ENCODE results near the gene CDHR2.

CDHR2 gene

GRCh38 chr5:176630681-176631222 is 81.6 kb downstream of the CDHR2 start:
- no peaks in the 10 kb centered on the region for H3K36me3 ChIP-seq
- no peak overlapping the region for H3K4me3 ChIP-seq (ENCODE audit: low read depth in 1 of 2, low read length in 1 of 2)
- no peak overlapping the region for H3K27ac ChIP-seq
- H3K4me1 ChIP-seq (ENCODE audit: control insufficient read depth in 1 of 2, insufficient read depth in 1 of 2, low read depth in 1 of 2, low read length in 1 of 2): no peaks in the 10 kb centered on the region
- peaks cover 100% of the 10 kb centered on the region for H3K27me3 ChIP-seq
- H3K9me3 ChIP-seq: no peaks in the 10 kb centered on the region
- TF ChIP-seq, protein P1, sequence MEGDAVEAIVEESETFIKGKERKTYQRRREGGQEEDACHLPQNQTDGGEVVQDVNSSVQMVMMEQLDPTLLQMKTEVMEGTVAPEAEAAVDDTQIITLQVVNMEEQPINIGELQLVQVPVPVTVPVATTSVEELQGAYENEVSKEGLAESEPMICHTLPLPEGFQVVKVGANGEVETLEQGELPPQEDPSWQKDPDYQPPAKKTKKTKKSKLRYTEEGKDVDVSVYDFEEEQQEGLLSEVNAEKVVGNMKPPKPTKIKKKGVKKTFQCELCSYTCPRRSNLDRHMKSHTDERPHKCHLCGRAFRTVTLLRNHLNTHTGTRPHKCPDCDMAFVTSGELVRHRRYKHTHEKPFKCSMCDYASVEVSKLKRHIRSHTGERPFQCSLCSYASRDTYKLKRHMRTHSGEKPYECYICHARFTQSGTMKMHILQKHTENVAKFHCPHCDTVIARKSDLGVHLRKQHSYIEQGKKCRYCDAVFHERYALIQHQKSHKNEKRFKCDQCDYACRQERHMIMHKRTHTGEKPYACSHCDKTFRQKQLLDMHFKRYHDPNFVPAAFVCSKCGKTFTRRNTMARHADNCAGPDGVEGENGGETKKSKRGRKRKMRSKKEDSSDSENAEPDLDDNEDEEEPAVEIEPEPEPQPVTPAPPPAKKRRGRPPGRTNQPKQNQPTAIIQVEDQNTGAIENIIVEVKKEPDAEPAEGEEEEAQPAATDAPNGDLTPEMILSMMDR (IDR thresholded peaks at IDR 0.05): no peak

DNA sequence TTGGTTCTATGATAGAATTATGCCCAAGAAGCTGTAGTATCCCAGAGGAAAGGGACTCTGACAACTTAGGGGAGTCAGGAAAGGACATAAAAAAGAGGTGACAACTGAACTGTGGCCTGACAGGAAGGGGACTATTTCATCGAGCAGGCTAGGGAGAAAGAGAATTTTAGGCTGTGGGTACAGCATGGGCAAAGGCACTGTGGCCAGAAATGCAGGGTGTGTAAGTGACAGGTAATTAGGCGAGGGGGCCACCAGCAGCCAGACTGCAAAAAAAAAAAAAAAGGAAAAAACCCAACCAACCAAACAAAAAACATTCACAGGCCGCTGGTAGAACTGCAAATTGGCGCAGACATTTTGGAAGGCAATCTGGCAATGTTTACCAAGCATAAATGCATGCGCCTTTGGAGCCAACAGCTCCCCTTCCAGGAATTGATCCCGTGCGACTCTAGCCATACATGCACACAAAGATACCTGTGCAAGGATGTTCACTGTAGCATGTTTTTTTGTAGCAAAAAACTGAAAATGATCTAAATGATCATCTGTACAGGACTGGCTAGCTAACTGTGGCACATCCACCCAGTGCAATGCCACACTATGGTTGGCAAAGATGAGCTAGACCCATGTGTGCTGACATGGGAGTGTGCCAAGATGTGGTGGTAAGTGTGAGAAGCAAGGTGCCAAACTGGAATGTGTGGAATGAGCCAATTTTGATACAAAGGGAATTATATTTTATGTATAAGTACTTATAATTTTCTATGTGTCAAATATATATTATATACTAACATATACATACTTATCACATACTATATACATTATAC is 82.5 kb downstream of the CDHR2 start:
- H3K4me3 ChIP-seq (ENCODE audit: low read depth in 1 of 2, low read length in 1 of 2): no peak overlapping the region
- no peaks in the 10 kb centered on the region for H3K4me1 ChIP-seq (ENCODE audit: control insufficient read depth in 1 of 2, insufficient read depth in 1 of 2, low read depth in 1 of 2, low read length in 1 of 2)
- peaks cover 100% of the 10 kb centered on the region for H3K27me3 ChIP-seq
- TF ChIP-seq, protein P1 (IDR thresholded peaks at IDR 0.05): no peak
- no peak overlapping the region for H3K27ac ChIP-seq
- no peaks in the 10 kb centered on the region for H3K36me3 ChIP-seq
- no peaks in the 10 kb centered on the region for H3K9me3 ChIP-seq

- TF ChIP-seq, protein P1 (IDR thresholded peaks at IDR 0.05): no peak
- peaks cover 100% of the 10 kb centered on the region for H3K27me3 ChIP-seq
- no peaks in the 10 kb centered on the region for H3K4me1 ChIP-seq (ENCODE audit: control insufficient read depth in 1 of 2, insufficient read depth in 1 of 2, low read depth in 1 of 2, low read length in 1 of 2)
- no peak overlapping the region for H3K27ac ChIP-seq
- H3K36me3 ChIP-seq: no peaks in the 10 kb centered on the region
- H3K4me3 ChIP-seq (ENCODE audit: low read depth in 1 of 2, low read length in 1 of 2): no peak overlapping the region
- H3K9me3 ChIP-seq: no peaks in the 10 kb centered on the region
Observed at GRCh38 chr5:176632745-176633144, 83.6 kb downstream of the CDHR2 start.

DNA sequence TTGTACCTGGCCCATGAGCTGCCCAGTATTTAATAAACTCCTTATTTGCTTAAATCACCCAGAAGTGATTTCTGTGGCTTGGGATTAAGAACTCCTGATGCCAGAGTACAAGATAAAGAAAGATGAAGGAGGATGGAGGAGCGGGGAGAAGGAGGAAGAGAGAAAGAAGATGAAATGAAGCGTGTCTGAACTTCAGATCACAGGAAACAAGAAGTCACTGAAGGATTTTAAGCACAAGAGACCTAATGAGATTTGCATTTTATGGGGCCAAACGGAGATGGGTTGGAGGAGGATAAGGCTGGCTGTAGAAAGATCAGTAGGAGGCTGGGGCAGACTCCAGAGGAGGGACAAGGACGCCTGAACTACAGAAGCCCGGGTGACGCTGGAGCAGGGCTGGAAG is 84.5 kb downstream of the CDHR2 start:
- no peaks in the 10 kb centered on the region for H3K36me3 ChIP-seq
- TF ChIP-seq, protein P1 (IDR thresholded peaks at IDR 0.05): no peak
- H3K9me3 ChIP-seq: no peaks in the 10 kb centered on the region
- H3K27me3 ChIP-seq: peaks cover 100% of the 10 kb centered on the region
- H3K4me1 ChIP-seq (ENCODE audit: control insufficient read depth in 1 of 2, insufficient read depth in 1 of 2, low read depth in 1 of 2, low read length in 1 of 2): no peaks in the 10 kb centered on the region
- H3K4me3 ChIP-seq (ENCODE audit: low read depth in 1 of 2, low read length in 1 of 2): no peak overlapping the region
- no peak overlapping the region for H3K27ac ChIP-seq

GRCh38 chr5:176636426-176636825 is 87.3 kb downstream of the CDHR2 start:
- Histone ChIP-seq H3K4me3 (ENCODE audit: low read depth in 1 of 2, low read length in 1 of 2) (no peak overlapping the region), H3K27ac (no peak overlapping the region), H3K27me3 (peaks cover 76% of the 10 kb centered on the region), H3K9me3 (no peaks in the 10 kb centered on the region), H3K36me3 (no peaks in the 10 kb centered on the region), H3K4me1 (ENCODE audit: control insufficient read depth in 1 of 2, insufficient read depth in 1 of 2, low read depth in 1 of 2, low read length in 1 of 2) (no peaks in the 10 kb centered on the region)
- TF ChIP-seq, protein P1 (IDR thresholded peaks at IDR 0.05): no peak
